Fibroblast of villous mesenchyme (primary cell): ENCODE data around the gene ADTRP. TPM values are rescaled to one million over a fixed set of nuclear protein-coding genes. Genes with fewer than 3 reads are reported as not detected.

ENCODE experiments used
- DNase-seq: peaks from one replicate; pipeline ENCODE4 v3.0.0-alpha.2; 2010; ENCODE audit warnings: low read depth
- H3K4me3 ChIP-seq: 2 replicates; pipeline ENCODE4 v1.5.1; 2011; ENCODE audit warnings: low read depth, mild to moderate bottlenecking, low read length
- CTCF ChIP-seq: IDR thresholded peaks from 2 replicates; pipeline ENCODE4 v1.5.1; 2012; ENCODE audit warnings: low read depth, mild to moderate bottlenecking, low read length; ENCODE audit not compliant: insufficient read depth
- total RNA-seq: library from RNA; depleted of rRNA; stranded (reverse); fragments of >200 nt; gene quantifications from 2 replicates; pipeline ENCODE4 v1.2.3, GENCODE V29; 2012

The ADTRP gene
- total RNA-seq, 1 donor: 1.3 TPM

- TF ChIP-seq CTCF: no peak
- no peak overlapping the region for H3K4me3 ChIP-seq
- DNase-seq: no peak
These were observed 39.8 kb downstream of the ADTRP start for GRCh38 chr6:11738661-11739375.

- no peak for TF ChIP-seq CTCF
- no peak for DNase-seq
- no peak overlapping the region for H3K4me3 ChIP-seq
These were observed 40.4 kb downstream of the ADTRP start for GRCh38 chr6:11738234-11738633.

- H3K4me3 ChIP-seq: no peak overlapping the region
- DNase-seq: no peak
- TF ChIP-seq CTCF: no peak
These were observed 42.0 kb downstream of the ADTRP start for GRCh38 chr6:11736601-11737000.

- no peak for DNase-seq
- no peak overlapping the region for H3K4me3 ChIP-seq
- TF ChIP-seq CTCF: no peak
These were observed 43.6 kb downstream of the ADTRP start for GRCh38 chr6:11734861-11735613.

- no peak overlapping the region for H3K4me3 ChIP-seq
- no peak for TF ChIP-seq CTCF
- DNase-seq: peak; percentile 65
These were observed 46.5 kb downstream of the ADTRP start for GRCh38 chr6:11732036-11732631.

GRCh38 chr6:11731423-11731822, 47.2 kb downstream of the ADTRP start:
- no peak for TF ChIP-seq CTCF
- no peak for DNase-seq
- no peak overlapping the region for H3K4me3 ChIP-seq
